Ishikawa (cell line): ENCODE data around the gene PSMA4.

Source experiments
- CEBPB ChIP-seq: IDR thresholded peaks from 2 replicates; pipeline ENCODE4 v1.6.1; 2012
- CREB1 ChIP-seq: IDR thresholded peaks from 2 replicates; pipeline ENCODE4 v1.6.1; 2012; ENCODE audit warnings: low read depth
- EP300 ChIP-seq: IDR thresholded peaks from 2 replicates; pipeline ENCODE4 v1.6.1; 2012; ENCODE audit warnings: borderline replicate concordance
- FOXM1 ChIP-seq: IDR thresholded peaks from 2 replicates; pipeline ENCODE4 v1.6.1; 2012; ENCODE audit warnings: low read depth, borderline replicate concordance
- MAX ChIP-seq: IDR thresholded peaks from 2 replicates; pipeline ENCODE4 v1.6.1; 2012
- NFIC ChIP-seq: IDR thresholded peaks from 2 replicates; pipeline ENCODE4 v1.6.1; 2012
- RAD21 ChIP-seq: IDR thresholded peaks from 2 replicates; pipeline ENCODE4 v1.6.1; 2012; ENCODE audit warnings: low read depth
- REST ChIP-seq: IDR thresholded peaks from 2 replicates; pipeline ENCODE4 v1.6.1; 2012; ENCODE audit warnings: low read depth, mild to moderate bottlenecking
- TAF1 ChIP-seq: IDR thresholded peaks from 2 replicates; pipeline ENCODE4 v1.6.1; 2012; ENCODE audit warnings: low read depth, mild to moderate bottlenecking
- TCF12 ChIP-seq: IDR thresholded peaks from 2 replicates; pipeline ENCODE4 v1.6.1; 2012; ENCODE audit warnings: low read depth
- USF1 ChIP-seq: IDR thresholded peaks from 2 replicates; pipeline ENCODE4 v1.6.1; 2012
- YY1 ChIP-seq: IDR thresholded peaks from 2 replicates; pipeline ENCODE4 v1.6.1; 2012; ENCODE audit warnings: low read depth

- TF ChIP-seq EP300 (no peak), RAD21 (no peak), MAX (no peak), YY1 (no peak), NFIC (no peak), CEBPB (no peak), USF1 (no peak), TCF12 (no peak), REST (no peak), FOXM1 (no peak), CREB1 (no peak), TAF1 (no peak)
Observed at GRCh38 chr15:78540871-78541743, 863 bp downstream of the PSMA4 start.
